ENCODE data around the gene CDK14.

DNA sequence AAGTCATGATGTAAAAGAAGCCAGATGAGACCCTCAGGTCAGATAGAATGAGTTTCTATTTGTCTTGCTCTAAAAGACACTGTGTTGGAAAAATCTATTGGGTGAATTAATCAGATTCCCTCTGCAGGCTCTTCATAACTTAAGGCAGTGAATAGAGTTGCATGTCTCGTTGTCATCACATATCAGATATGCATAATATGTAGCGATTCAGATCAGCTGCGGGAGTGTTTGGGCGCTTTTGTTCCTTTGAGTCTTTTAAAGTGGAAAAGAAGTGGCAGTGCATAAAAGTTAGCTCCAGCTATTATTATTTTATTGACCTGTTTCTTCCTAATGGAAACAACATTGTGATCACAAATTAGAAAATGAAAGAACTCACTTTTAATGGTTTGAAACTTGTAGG, 84.4 kb downstream of the CDK14 start:
- no peak for TF ChIP-seq EZH2 (IDR thresholded peaks at IDR 0.05; ENCODE audit: borderline replicate concordance, insufficient read depth, low read length, poor library complexity, severe bottlenecking)
- TF ChIP-seq, protein P1, sequence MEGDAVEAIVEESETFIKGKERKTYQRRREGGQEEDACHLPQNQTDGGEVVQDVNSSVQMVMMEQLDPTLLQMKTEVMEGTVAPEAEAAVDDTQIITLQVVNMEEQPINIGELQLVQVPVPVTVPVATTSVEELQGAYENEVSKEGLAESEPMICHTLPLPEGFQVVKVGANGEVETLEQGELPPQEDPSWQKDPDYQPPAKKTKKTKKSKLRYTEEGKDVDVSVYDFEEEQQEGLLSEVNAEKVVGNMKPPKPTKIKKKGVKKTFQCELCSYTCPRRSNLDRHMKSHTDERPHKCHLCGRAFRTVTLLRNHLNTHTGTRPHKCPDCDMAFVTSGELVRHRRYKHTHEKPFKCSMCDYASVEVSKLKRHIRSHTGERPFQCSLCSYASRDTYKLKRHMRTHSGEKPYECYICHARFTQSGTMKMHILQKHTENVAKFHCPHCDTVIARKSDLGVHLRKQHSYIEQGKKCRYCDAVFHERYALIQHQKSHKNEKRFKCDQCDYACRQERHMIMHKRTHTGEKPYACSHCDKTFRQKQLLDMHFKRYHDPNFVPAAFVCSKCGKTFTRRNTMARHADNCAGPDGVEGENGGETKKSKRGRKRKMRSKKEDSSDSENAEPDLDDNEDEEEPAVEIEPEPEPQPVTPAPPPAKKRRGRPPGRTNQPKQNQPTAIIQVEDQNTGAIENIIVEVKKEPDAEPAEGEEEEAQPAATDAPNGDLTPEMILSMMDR (IDR thresholded peaks at IDR 0.05; ENCODE audit: poor library complexity, severe bottlenecking), result no peak
- TF ChIP-seq, protein P2, sequence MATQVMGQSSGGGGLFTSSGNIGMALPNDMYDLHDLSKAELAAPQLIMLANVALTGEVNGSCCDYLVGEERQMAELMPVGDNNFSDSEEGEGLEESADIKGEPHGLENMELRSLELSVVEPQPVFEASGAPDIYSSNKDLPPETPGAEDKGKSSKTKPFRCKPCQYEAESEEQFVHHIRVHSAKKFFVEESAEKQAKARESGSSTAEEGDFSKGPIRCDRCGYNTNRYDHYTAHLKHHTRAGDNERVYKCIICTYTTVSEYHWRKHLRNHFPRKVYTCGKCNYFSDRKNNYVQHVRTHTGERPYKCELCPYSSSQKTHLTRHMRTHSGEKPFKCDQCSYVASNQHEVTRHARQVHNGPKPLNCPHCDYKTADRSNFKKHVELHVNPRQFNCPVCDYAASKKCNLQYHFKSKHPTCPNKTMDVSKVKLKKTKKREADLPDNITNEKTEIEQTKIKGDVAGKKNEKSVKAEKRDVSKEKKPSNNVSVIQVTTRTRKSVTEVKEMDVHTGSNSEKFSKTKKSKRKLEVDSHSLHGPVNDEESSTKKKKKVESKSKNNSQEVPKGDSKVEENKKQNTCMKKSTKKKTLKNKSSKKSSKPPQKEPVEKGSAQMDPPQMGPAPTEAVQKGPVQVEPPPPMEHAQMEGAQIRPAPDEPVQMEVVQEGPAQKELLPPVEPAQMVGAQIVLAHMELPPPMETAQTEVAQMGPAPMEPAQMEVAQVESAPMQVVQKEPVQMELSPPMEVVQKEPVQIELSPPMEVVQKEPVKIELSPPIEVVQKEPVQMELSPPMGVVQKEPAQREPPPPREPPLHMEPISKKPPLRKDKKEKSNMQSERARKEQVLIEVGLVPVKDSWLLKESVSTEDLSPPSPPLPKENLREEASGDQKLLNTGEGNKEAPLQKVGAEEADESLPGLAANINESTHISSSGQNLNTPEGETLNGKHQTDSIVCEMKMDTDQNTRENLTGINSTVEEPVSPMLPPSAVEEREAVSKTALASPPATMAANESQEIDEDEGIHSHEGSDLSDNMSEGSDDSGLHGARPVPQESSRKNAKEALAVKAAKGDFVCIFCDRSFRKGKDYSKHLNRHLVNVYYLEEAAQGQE (IDR thresholded peaks at IDR 0.05; ENCODE audit: borderline replicate concordance), result no peak
- no peak for TF ChIP-seq TAF1 (IDR thresholded peaks at IDR 0.05; ENCODE audit: low read depth)
- TF ChIP-seq RAD21 (conservative IDR thresholded peaks at IDR 0.05), result no peak
- TF ChIP-seq POLR2AphosphoS5 (IDR thresholded peaks at IDR 0.05), result no peak
- no peak for TF ChIP-seq SMC3 (conservative IDR thresholded peaks at IDR 0.05; ENCODE audit: poor library complexity)
- no peak for TF ChIP-seq MXI1 (conservative IDR thresholded peaks at IDR 0.05; ENCODE audit: poor library complexity, severe bottlenecking)
